ENCODE data around the gene PLEKHS1.
"Not testable (repeated sequence)": the region's sequence is repeated elsewhere in the genome, so short reads cannot be mapped to it uniquely, and the experiment has no call there.

Gene PLEKHS1

DNA sequence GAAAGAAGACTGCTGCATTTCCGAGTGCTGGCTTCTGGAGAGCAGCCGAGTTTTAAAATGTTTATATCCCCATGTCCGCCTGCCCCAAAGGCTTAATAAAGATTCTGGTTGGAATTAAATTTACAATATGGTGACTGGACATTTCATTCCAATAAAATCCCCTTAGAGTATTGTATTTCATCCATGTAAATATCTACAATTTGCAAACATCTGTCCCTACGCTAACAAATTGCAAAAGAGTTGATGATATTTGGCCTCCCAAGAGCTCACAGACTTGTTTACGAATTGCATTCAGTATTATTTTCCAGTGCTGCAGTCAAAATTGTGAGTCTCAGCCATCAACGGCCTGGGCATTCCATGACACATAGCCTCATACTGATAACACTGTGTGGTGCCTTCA lies 50.1 kb downstream of the PLEKHS1 start:
- DNase-seq (ENCODE audit: low read depth) = no peak

DNA sequence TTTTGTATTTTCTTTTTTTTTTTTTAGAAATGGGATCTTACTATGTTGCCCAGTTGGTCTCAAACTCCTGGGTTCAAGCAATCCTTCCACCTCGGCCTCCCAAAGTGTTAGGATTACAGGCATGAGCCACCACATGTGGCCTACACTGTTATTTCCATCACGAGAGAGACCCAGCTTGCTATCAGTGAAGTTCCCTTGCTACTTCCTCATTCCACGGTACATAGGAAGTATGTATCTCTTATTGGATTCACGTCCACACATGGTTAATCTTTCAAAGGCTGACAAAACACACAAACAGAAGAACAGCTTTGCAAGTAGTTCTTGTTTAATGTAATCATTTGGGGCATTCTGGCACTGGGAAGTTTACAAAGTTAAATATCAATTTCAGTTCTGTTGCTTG lies 51.5 kb downstream of the PLEKHS1 start:
- no peak for DNase-seq (ENCODE audit: low read depth)

GRCh38 chr10:113806503-113806902 lies 55.0 kb downstream of the PLEKHS1 start:
- DNase-seq (ENCODE audit: low read depth) = no peak

- DNase-seq (ENCODE audit: low read depth) = no peak
Observed at GRCh38 chr10:113808168-113808567, 56.7 kb downstream of the PLEKHS1 start.

DNA sequence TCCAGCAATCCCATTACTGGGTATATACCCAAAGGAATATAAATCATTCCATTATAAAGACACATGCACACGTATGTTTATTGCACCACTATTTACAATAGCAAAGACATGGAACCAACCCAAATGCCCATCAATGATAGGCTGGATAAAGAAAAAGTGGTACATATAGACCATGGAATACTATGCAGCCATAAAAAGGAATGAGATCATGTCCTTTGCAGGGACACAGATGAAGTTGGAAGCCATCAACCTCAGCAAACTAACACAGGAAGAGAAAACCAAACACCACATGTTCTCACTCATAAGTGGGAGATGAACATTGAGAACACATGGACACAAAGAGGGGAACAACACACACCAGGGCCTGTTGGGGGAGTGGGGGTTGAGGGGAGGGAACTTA lies 63.2 kb downstream of the PLEKHS1 start:
- DNase-seq (ENCODE audit: low read depth) = not testable (repeated sequence)

- DNase-seq (ENCODE audit: low read depth) = no peak
Observed at GRCh38 chr10:113819989-113820388, 68.5 kb downstream of the PLEKHS1 start.

- DNase-seq (ENCODE audit: low read depth) = no peak
Observed at GRCh38 chr10:113820507-113820906, 69.0 kb downstream of the PLEKHS1 start.

DNA sequence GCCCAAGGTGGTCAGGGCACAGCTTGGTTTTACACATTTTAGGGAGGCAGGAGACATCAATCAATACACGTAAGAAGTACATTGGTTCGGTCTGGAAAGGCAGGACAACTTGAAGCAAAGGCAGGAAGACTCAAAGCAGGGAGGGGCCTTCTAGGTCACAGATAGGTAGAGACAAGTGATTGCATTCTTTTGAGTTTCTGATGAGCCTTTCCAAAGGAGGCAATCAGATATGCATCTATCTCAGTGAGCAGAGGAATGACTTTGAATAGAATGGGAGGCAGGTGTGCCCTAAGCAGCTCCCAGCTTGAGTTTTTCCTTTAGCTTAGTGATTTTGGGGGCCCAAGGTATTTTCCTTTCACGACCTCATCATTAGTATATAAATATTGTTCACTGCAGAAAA lies 69.8 kb downstream of the PLEKHS1 start:
- not testable (repeated sequence) for DNase-seq (ENCODE audit: low read depth)

DNA sequence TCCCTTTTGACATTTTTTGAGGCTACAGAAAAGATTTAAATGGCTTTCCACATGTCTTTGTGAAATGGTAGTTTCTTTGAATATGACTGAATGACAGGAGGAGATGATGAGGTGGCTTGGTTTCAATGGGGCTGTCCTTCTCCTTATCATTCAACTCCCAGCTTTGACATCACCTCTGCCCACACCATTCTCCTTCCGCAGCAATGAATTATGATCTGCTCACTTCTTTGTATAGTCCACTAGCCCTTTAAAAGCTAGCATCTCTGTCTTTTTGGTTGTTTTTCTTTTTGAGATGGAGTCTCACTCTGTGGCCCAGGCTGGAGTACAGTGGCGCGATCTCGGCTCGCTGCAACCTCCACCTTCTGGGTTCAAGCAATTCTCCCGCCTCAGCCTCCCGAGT lies 70.7 kb downstream of the PLEKHS1 start:
- DNase-seq (ENCODE audit: low read depth) = no peak

- DNase-seq (ENCODE audit: low read depth) = no peak
Observed at GRCh38 chr10:113823389-113823788, 71.9 kb downstream of the PLEKHS1 start.

- no peak for DNase-seq (ENCODE audit: low read depth)
Observed at GRCh38 chr10:113825791-113826190, 74.3 kb downstream of the PLEKHS1 start.

DNA sequence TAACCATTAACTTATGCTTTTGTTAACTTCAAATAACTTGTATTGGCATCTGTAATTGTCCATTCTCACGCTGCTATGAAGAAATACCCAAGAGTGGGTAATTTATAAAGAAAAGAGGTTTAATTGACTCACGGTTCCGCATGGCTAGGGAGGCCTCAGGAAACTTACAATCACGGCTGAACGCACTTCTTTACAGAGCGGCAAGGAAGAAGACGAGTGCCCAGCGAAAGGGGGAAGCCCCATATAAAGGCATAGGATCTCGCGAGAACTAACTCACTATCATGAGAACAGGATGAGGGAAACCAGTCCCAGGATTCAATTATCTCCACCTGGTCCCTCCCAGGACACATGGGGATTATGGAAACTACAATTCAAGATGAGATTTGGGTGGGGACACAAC lies 77.1 kb downstream of the PLEKHS1 start:
- DNase-seq (ENCODE audit: low read depth) = not testable (repeated sequence)

Data from CMK (cell line).